Loucy (cell line): ENCODE data around the gene LAMP2.

ENCODE experiments used
- H2AFZ ChIP-seq: fragments of 200-600 bp; sonication (generic); 2 replicates; pipeline ENCODE4 v1.6.0; 2016; ENCODE audit warnings: antibody characterized with exemption, mild to moderate bottlenecking, low read length, moderate library complexity
- H3F3A ChIP-seq: fragments of 200-600 bp; 2 replicates; pipeline ENCODE4 v1.6.0; 2016; ENCODE audit warnings: antibody characterized with exemption, low read depth, mild to moderate bottlenecking
- H3K27me3 ChIP-seq: fragments of 200-600 bp; sonication (generic); 2 replicates; pipeline ENCODE4 v1.6.1; 2014; ENCODE audit warnings: low read length, mild to moderate bottlenecking; ENCODE audit not compliant: insufficient read depth, poor library complexity, severe bottlenecking
- H3K36me3 ChIP-seq: fragments of 200-600 bp; sonication (generic); 2 replicates; pipeline ENCODE4 v1.6.1; 2016; ENCODE audit warnings: low read length; ENCODE audit not compliant: insufficient read depth
- H3K4me1 ChIP-seq: fragments of 200-600 bp; sonication (generic); 2 replicates; pipeline ENCODE4 v1.5.1; 2014; ENCODE audit warnings: low read length, mild to moderate bottlenecking; ENCODE audit not compliant: insufficient read depth, poor library complexity, severe bottlenecking
- H3K4me2 ChIP-seq: fragments of 200-600 bp; sonication (generic); 2 replicates; pipeline ENCODE4 v1.6.0; 2014; ENCODE audit warnings: antibody characterized with exemption, low read length, low read depth, mild to moderate bottlenecking; ENCODE audit not compliant: poor library complexity, severe bottlenecking
- H3K4me3 ChIP-seq: fragments of 200-600 bp; sonication (generic); 2 replicates; pipeline ENCODE4 v1.5.1; 2014; ENCODE audit warnings: low read length, mild to moderate bottlenecking, mixed read lengths; ENCODE audit not compliant: poor library complexity, severe bottlenecking
- H3K79me2 ChIP-seq: fragments of 200-600 bp; sonication (generic); 2 replicates; pipeline ENCODE4 v1.6.1; 2014; ENCODE audit warnings: low read length; ENCODE audit not compliant: insufficient read depth
- H3K9ac ChIP-seq: fragments of 200-600 bp; sonication (generic); 2 replicates; pipeline ENCODE4 v1.6.0; 2014; ENCODE audit warnings: mild to moderate bottlenecking, low read depth, low read length, moderate library complexity; ENCODE audit not compliant: poor library complexity, severe bottlenecking
- H3K9me2 ChIP-seq: fragments of 200-600 bp; sonication (generic); replicated peaks from 2 replicates; pipeline ENCODE4 v1.6.1; 2016; ENCODE audit warnings: low read depth, low read length, mixed read lengths
- H3K9me3 ChIP-seq: fragments of 200-600 bp; sonication (generic); 2 replicates; pipeline ENCODE4 v1.6.1; 2014; ENCODE audit warnings: mild to moderate bottlenecking, antibody characterized with exemption, low read length, low read depth; ENCODE audit not compliant: insufficient read depth
- H4K20me1 ChIP-seq: fragments of 200-600 bp; sonication (generic); 2 replicates; pipeline ENCODE4 v1.6.0; 2014; ENCODE audit warnings: antibody characterized with exemption, low read length, mild to moderate bottlenecking; ENCODE audit not compliant: insufficient read depth, poor library complexity, severe bottlenecking
- EZH2phosphoT487 ChIP-seq: fragments of 200-600 bp; IDR thresholded peaks from 2 replicates; pipeline ENCODE4 v1.6.1; 2018; ENCODE audit warnings: antibody characterized with exemption, mild to moderate bottlenecking, moderate library complexity, borderline replicate concordance
- TF ChIP-seq, protein P1 (sequence below): fragments of 200-600 bp; sonication (generic); conservative IDR thresholded peaks from 2 replicates; pipeline ENCODE4 v1.5.1; 2014; ENCODE audit warnings: mild to moderate bottlenecking, antibody characterized with exemption, low read length

The LAMP2 gene

DNA sequence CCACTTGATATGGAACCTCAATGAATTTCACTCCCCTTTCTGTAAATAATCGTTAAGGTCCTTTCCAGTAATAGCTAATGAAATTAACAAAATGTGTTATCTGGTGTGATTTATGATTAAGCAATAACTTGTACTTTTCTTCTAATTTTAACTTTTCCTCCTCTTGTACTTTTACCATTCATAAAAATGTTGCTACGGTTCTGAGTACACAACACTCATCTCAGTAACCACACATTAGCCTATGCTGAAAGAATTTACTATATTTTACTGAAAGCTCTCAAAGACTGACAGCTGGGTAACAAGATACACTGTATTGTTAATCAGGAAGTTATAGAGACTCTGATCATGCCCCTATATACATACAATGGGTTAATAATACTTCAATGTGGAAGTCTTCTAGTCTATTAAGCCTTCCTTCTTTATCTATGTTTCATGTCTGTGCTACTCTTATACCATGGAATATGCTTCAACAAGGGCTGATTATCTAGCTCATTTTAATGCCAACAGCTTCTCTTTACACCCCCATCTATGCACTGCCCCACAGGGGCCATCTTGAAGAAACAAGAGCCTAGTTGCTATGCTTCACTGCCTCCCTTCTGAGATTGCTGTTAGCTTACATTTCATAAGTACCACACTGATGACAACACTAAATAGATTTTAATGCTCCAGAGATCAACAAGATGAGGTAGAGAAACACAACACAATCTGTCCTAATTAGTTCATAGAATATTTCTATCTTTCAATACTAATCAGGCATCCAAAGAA lies 39.1 kb downstream of the LAMP2 start:
- Histone ChIP-seq H3K4me3 (no peak overlapping the region), H2AFZ (no peak overlapping the region), H3K4me2 (no peak overlapping the region), H3K9ac (no peak overlapping the region), H3K79me2 (no peaks in the 10 kb centered on the region), H3K9me2 (no peaks in the 10 kb centered on the region), H3F3A (no peaks in the 10 kb centered on the region), H3K9me3 (no peaks in the 10 kb centered on the region), H3K4me1 (peaks cover 6% of the 10 kb centered on the region), H3K27me3 (no peaks in the 10 kb centered on the region), H4K20me1 (no peaks in the 10 kb centered on the region), H3K36me3 (no peaks in the 10 kb centered on the region; the same call in 1 of the 2 replicates)
- no peak for TF ChIP-seq EZH2phosphoT487
- TF ChIP-seq, protein P1, sequence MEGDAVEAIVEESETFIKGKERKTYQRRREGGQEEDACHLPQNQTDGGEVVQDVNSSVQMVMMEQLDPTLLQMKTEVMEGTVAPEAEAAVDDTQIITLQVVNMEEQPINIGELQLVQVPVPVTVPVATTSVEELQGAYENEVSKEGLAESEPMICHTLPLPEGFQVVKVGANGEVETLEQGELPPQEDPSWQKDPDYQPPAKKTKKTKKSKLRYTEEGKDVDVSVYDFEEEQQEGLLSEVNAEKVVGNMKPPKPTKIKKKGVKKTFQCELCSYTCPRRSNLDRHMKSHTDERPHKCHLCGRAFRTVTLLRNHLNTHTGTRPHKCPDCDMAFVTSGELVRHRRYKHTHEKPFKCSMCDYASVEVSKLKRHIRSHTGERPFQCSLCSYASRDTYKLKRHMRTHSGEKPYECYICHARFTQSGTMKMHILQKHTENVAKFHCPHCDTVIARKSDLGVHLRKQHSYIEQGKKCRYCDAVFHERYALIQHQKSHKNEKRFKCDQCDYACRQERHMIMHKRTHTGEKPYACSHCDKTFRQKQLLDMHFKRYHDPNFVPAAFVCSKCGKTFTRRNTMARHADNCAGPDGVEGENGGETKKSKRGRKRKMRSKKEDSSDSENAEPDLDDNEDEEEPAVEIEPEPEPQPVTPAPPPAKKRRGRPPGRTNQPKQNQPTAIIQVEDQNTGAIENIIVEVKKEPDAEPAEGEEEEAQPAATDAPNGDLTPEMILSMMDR = no peak

DNA sequence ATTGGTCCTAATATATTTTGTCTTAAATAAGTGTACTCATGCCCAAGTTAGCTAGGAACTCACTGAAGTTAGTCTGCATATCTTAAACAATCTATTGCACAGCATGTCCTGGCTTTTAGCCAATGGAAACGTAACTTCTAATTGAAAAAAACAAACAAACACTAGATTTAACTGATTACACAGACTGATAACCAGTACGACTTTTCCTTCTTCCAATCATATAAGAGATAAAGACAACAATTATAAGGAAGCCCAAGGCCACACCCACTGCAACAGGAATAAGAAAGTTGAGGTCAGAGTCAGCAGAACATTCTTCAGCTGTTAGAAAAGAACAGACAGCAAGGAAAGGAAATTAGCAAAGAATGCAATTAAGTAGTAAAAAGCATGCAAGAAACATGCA lies 40.8 kb downstream of the LAMP2 start:
- Histone ChIP-seq H3K4me2 (no peak overlapping the region), H3K9ac (no peak overlapping the region), H3K4me1 (peaks cover 6% of the 10 kb centered on the region), H3K9me3 (no peaks in the 10 kb centered on the region), H3F3A (no peaks in the 10 kb centered on the region), H3K4me3 (no peak overlapping the region), H3K36me3 (no peaks in the 10 kb centered on the region; the same call in 1 of the 2 replicates), H3K27me3 (no peaks in the 10 kb centered on the region), H4K20me1 (no peaks in the 10 kb centered on the region), H3K9me2 (no peaks in the 10 kb centered on the region), H2AFZ (no peak overlapping the region), H3K79me2 (no peaks in the 10 kb centered on the region)
- TF ChIP-seq, protein P1 = no peak

DNA sequence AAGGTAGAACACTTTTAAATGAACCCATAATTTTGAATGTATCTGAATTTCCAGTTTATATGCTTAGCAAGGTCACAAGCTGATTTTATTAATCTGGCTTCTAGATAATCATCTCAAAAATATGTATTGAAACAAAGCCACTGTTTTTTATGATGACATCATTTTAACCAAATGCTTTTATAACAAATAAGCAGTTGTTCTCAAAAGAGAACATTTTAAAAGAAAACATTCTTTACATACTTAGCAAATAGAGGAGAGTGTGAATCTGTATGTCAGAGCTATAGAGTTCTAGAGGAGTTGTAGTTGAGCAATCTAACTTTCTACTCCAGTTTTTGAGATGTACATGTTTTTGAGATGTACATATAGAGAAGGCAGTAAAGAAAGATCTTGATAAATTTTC lies 42.5 kb downstream of the LAMP2 start:
- Histone ChIP-seq H2AFZ (no peak overlapping the region), H3K9ac (no peak overlapping the region), H3K4me3 (no peak overlapping the region), H3F3A (no peaks in the 10 kb centered on the region), H3K9me2 (no peaks in the 10 kb centered on the region), H3K36me3 (no peaks in the 10 kb centered on the region), H3K79me2 (no peaks in the 10 kb centered on the region), H3K4me2 (no peak overlapping the region), H3K9me3 (no peaks in the 10 kb centered on the region), H3K27me3 (no peaks in the 10 kb centered on the region), H3K4me1 (peaks cover 6% of the 10 kb centered on the region), H4K20me1 (no peaks in the 10 kb centered on the region)
- no peak for TF ChIP-seq EZH2phosphoT487
- TF ChIP-seq, protein P1 = no peak
